B cell (primary cell): ENCODE measurements around the gene PRDM4. TPM values are rescaled to one million over a fixed set of nuclear protein-coding genes. Genes with fewer than 3 reads are reported as not detected.

Source experiments
- ATAC-seq: fragments of 200-7000 bp; cut with Tn5 transposase; one replicate; pipeline ENCODE4 v1.10.0; 2021; ENCODE audit warnings: low read depth, mild to moderate bottlenecking, moderate number of reproducible peaks, moderate library complexity
- CTCF ChIA-PET: fragments of 350-600 bp; sonication (Branson Sonifier 250); formaldehyde crosslinking; loops from one replicate; lab custom pipeline; 2021; ENCODE audit warnings: antibody characterized with exemption, inconsistent platforms; lab: Charles Lee
- POLR2A ChIA-PET: fragments of 350-600 bp; sonication (Branson Sonifier 250); formaldehyde crosslinking; loops from one replicate; lab custom pipeline; 2021; ENCODE audit warnings: antibody characterized with exemption; lab: Charles Lee
- DNase-seq: peaks from one replicate; pipeline ENCODE4 v3.0.0; 2013
- H2AFZ ChIP-seq: 2 replicates; pipeline ENCODE4 v1.6.1; 2012; ENCODE audit warnings: mild to moderate bottlenecking, low read depth, low read length; ENCODE audit not compliant: insufficient read depth, poor library complexity, severe bottlenecking
- H3K27ac ChIP-seq, 2 donors: 1 replicate in 1 of 2; 2 replicates in 1 of 2; pipeline ENCODE4 v1.5.1; 2012 to 2013; ENCODE audit warnings: low read length in 2 of 2, mild to moderate bottlenecking in 2 of 2, moderate library complexity in 1 of 2
- H3K27me3 ChIP-seq, 4 experiments: fragments of 200-600 bp in 1 of 4; sonication (generic) in 1 of 4; replicated peaks in 1 of 4; 1 replicate in 2 of 4; 2 replicates in 2 of 4; pipeline versions ENCODE4 v1.6.1 to v1.7.0; 2013 to 2016; ENCODE audit warnings: low read length in 3 of 4, mild to moderate bottlenecking in 2 of 4, mixed read lengths in 1 of 4, moderate library complexity in 1 of 4; ENCODE audit not compliant: insufficient read depth in 4 of 4, control insufficient read depth in 3 of 4; ENCODE audit errors: control extremely low read depth in 1 of 4
- H3K36me3 ChIP-seq, 2 experiments: replicated peaks in 1 of 2; 1 replicate in 1 of 2; 2 replicates in 1 of 2; pipeline versions ENCODE4 v1.6.1 to v1.7.1; 2013; ENCODE audit warnings: low read length in 1 of 2; ENCODE audit not compliant: insufficient read depth in 2 of 2, control insufficient read depth in 1 of 2; ENCODE audit errors: control extremely low read depth in 1 of 2, extremely low read depth in 1 of 2
- H3K4me1 ChIP-seq, 2 donors: fragments of 200-600 bp in 1 of 2; sonication (generic) in 1 of 2; 1 replicate in 1 of 2; 2 replicates in 1 of 2; pipeline versions ENCODE4 v1.5.1 to v1.6.1; 2013 to 2017; ENCODE audit warnings: low read length in 2 of 2; ENCODE audit not compliant: control insufficient read depth in 2 of 2, insufficient read depth in 2 of 2
- H3K4me2 ChIP-seq: replicated peaks from 2 replicates; pipeline ENCODE3; 2012; ENCODE audit warnings: mild to moderate bottlenecking, low read depth, low read length; ENCODE audit not compliant: poor library complexity, severe bottlenecking
- H3K4me3 ChIP-seq, 5 experiments: fragments of 200-600 bp in 1 of 5; sonication (generic) in 1 of 5; 1 replicate in 3 of 5; 2 replicates in 2 of 5; pipeline versions ENCODE4 v1.5.1 to v1.7.0; 2011 to 2016; ENCODE audit warnings: low read length in 4 of 5, mild to moderate bottlenecking in 4 of 5, low read depth in 2 of 5, control low read depth in 1 of 5, moderate library complexity in 1 of 5; ENCODE audit not compliant: insufficient read depth in 1 of 5; ENCODE audit errors: control extremely low read depth in 1 of 5, extremely low read depth in 1 of 5
- H3K79me2 ChIP-seq: fragments of 200-600 bp; sonication (generic); one replicate; pipeline ENCODE4 v1.6.0; 2016; ENCODE audit warnings: low read length; ENCODE audit not compliant: control insufficient read depth, insufficient read depth
- H3K9ac ChIP-seq: fragments of 200-600 bp; sonication (generic); 2 replicates; pipeline ENCODE4 v1.6.1; 2017; ENCODE audit warnings: mild to moderate bottlenecking, low read length, moderate library complexity
- H3K9me3 ChIP-seq, 3 donors: one replicate each; pipeline versions ENCODE4 v1.6.1 to v1.7.1; 2013; ENCODE audit warnings: low read length in 2 of 3; ENCODE audit not compliant: control insufficient read depth in 2 of 3, insufficient read depth in 1 of 3; ENCODE audit errors: control extremely low read depth in 1 of 3
- H4K20me1 ChIP-seq: 2 replicates; pipeline ENCODE4 v1.6.0; 2012; ENCODE audit warnings: mild to moderate bottlenecking, low read length; ENCODE audit not compliant: insufficient read depth, control insufficient read depth, poor library complexity, severe bottlenecking
- H3K27ac Mint-ChIP-seq: one replicate; pipeline ENCODE4 v1.8.0; 2021; ENCODE audit warnings: mixed read lengths
- H3K27me3 Mint-ChIP-seq: one replicate; pipeline ENCODE4 v1.8.0; 2021; ENCODE audit warnings: mixed read lengths
- H3K4me1 Mint-ChIP-seq: one replicate; pipeline ENCODE4 v1.8.0; 2021; ENCODE audit warnings: mixed read lengths
- H3K4me3 Mint-ChIP-seq: one replicate; pipeline ENCODE4 v1.8.0; 2021; ENCODE audit warnings: mixed read lengths
- H3K9me3 Mint-ChIP-seq: one replicate; pipeline ENCODE4 v1.8.0; 2022; ENCODE audit warnings: mixed read lengths; ENCODE audit not compliant: insufficient read depth
- EZH2 ChIP-seq: IDR thresholded peaks from 2 replicates; pipeline ENCODE4 v1.6.1; 2012; ENCODE audit warnings: borderline replicate concordance, low read depth, mild to moderate bottlenecking, moderate library complexity, low read length; ENCODE audit not compliant: insufficient read depth, poor library complexity, severe bottlenecking
- WGBS: methylation state at CpG from one replicate; pipeline ENCODE4 v1.1.5; 2013; ENCODE audit warnings: missing lambda C conversion rate; ENCODE audit not compliant: insufficient coverage; 5-methylcytosine and 5-hydroxymethylcytosine counted together
- intact Hi-C: fragments of 100-400 bp; cut with micrococcal nuclease; formaldehyde crosslinking; loops from one replicate; pipeline ENCODE4 v1.10.0; 2022
- polyA plus RNA-seq: library from polyadenylated mRNA; depleted of rRNA; stranded (reverse); fragments of >200 nt; gene quantifications from 2 replicates; pipeline ENCODE4 v1.2.3, GENCODE V29; 2012
- total RNA-seq, 2 donors: library from RNA; stranded (reverse); fragments of 120-200 nt in 1 of 2; gene quantifications; 1 replicate in 1 of 2; 2 replicates in 1 of 2; pipeline versions ENCODE4 v1.2.3 to v1.2.4, GENCODE V29; 2013 to 2022
- TF ChIP-seq, protein P1 (sequence below): fragments of 200-600 bp; IDR thresholded peaks from one replicate; pipeline ENCODE4 v1.8.0; 2022; ENCODE audit warnings: antibody characterized with exemption, mild to moderate bottlenecking

The PRDM4 gene
- total and polyA plus RNA-seq, 2 donors (not counting 1 experiment from before 2014, with no cell fraction given) = 50.1 to 117 TPM

DNA sequence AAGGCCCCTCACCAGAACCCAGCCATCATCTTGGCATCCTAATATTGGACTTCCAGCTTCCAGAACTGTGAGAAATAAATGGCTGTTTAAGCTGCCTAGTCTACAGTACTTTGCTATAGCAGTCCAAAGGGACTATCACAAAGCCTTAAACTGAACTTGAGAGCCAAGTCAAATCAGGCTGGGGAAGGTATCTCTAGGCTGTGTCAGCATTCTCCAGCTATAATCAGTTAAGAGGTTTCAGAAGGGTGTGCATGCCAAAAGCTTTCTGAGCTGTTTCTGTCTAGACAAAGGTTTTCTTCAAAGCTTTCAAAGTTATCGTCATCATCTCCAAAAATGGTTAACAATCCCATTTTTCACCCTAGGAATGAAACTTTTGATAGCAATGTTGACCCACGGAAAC is 21.1 kb upstream of the PRDM4 start:
- intact Hi-C loops = no loop called here
- H2AFZ ChIP-seq = no peak overlapping the region
- ATAC-seq = no peak
- no peak overlapping the region for H3K27ac Mint-ChIP-seq
- H3K4me3 Mint-ChIP-seq = no peak overlapping the region
- H3K9me3 ChIP-seq = no peaks in the 10 kb centered on the region
- H3K4me1 Mint-ChIP-seq = peaks cover 35% of the 10 kb centered on the region
- H3K9me3 Mint-ChIP-seq = no peaks in the 10 kb centered on the region
- no peak overlapping the region for H3K4me2 ChIP-seq
- no peaks in the 10 kb centered on the region for H4K20me1 ChIP-seq
- H3K36me3 ChIP-seq = no peaks in the 10 kb centered on the region
- CTCF ChIA-PET = interaction anchor here (1.0 kb wide), 1 partner anchor 103 kb away, joined by 3 read pairs; no protein-coding TSS in a partner anchor
- peaks cover 28 to 37% of the 10 kb centered on the region in 2 donors for H3K4me1 ChIP-seq
- peaks cover under 1 to 7% (median 2%) of the 10 kb centered on the region in 4 experiments for H3K27me3 ChIP-seq
- no peak overlapping the region for H3K4me3 ChIP-seq
- peaks cover 8% of the 10 kb centered on the region for H3K27me3 Mint-ChIP-seq
- no peak for DNase-seq
- no peak for TF ChIP-seq EZH2
- TF ChIP-seq, protein P1, sequence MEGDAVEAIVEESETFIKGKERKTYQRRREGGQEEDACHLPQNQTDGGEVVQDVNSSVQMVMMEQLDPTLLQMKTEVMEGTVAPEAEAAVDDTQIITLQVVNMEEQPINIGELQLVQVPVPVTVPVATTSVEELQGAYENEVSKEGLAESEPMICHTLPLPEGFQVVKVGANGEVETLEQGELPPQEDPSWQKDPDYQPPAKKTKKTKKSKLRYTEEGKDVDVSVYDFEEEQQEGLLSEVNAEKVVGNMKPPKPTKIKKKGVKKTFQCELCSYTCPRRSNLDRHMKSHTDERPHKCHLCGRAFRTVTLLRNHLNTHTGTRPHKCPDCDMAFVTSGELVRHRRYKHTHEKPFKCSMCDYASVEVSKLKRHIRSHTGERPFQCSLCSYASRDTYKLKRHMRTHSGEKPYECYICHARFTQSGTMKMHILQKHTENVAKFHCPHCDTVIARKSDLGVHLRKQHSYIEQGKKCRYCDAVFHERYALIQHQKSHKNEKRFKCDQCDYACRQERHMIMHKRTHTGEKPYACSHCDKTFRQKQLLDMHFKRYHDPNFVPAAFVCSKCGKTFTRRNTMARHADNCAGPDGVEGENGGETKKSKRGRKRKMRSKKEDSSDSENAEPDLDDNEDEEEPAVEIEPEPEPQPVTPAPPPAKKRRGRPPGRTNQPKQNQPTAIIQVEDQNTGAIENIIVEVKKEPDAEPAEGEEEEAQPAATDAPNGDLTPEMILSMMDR = no peak
- H3K27ac ChIP-seq = no peak overlapping the region
- POLR2A ChIA-PET = no interaction called here
- no peak overlapping the region for H3K9ac ChIP-seq
- no peaks in the 10 kb centered on the region for H3K79me2 ChIP-seq
- WGBS = 74% methylated on average over 2 of the region's 2 CpGs

DNA sequence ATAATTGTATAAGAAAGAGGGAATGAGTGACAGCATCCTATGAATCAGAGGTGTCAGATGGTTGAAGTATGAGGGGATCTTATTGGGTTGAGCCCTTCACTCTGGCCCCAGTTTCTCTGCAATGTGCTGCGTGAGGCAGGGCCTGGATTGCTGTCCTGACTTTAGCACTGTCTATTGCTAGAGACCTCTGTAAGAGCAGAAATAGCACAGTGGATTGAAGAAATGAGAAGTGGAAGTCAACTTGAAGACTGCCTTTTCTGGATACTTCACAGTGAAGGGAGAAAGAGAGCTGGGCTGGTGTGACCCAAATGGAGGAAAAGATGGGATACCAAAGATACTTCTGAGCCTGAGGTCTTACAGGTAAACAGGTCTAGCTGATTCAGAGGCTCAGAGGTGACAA is 19.4 kb upstream of the PRDM4 start:
- ATAC-seq (no peak), DNase-seq (no peak)
- no peak overlapping the region for H3K27ac Mint-ChIP-seq
- ChIA-PET CTCF (no interaction called here), POLR2A (no interaction called here)
- H2AFZ ChIP-seq = no peak overlapping the region
- 0% methylated on average over 1 of the region's 1 CpG for WGBS
- H3K27me3 Mint-ChIP-seq = peaks cover 22% of the 10 kb centered on the region
- no peaks in the 10 kb centered on the region for H3K9me3 Mint-ChIP-seq
- H4K20me1 ChIP-seq = no peaks in the 10 kb centered on the region
- H3K4me2 ChIP-seq = no peak overlapping the region
- H3K4me3 Mint-ChIP-seq = no peak overlapping the region
- no peak overlapping the region for H3K27ac ChIP-seq
- no peak overlapping the region for H3K4me3 ChIP-seq
- TF ChIP-seq EZH2 = no peak
- TF ChIP-seq, protein P1 = no peak
- peaks cover 37% of the 10 kb centered on the region for H3K4me1 Mint-ChIP-seq
- intact Hi-C loops = no loop called here
- peaks cover 36 to 37% of the 10 kb centered on the region in 2 donors for H3K4me1 ChIP-seq
- H3K9ac ChIP-seq = no peak overlapping the region
- H3K79me2 ChIP-seq = no peaks in the 10 kb centered on the region
- H3K27me3 ChIP-seq = peaks cover 2 to 19% (median 14%) of the 10 kb centered on the region in 4 experiments
- H3K36me3 ChIP-seq = no peaks in the 10 kb centered on the region
- no peaks in the 10 kb centered on the region for H3K9me3 ChIP-seq
